HG03571 (cell line): Measurements from ENCODE around the gene UBE2G2.

Source experiments
- ATAC-seq: cut with Tn5 transposase; IDR thresholded peaks from one replicate; pipeline ENCODE4 v1.9.1; 2021; ENCODE audit not compliant: unreplicated experiment

The UBE2G2 gene

GRCh38 chr21:44791993-44792392 lies 9.6 kb downstream of the UBE2G2 start:
- ATAC-seq: no peak

GRCh38 chr21:44791246-44791645 lies 10.4 kb downstream of the UBE2G2 start:
- ATAC-seq: no peak

- no peak for ATAC-seq
Observed at GRCh38 chr21:44790368-44790767, 11.3 kb downstream of the UBE2G2 start.

- ATAC-seq: no peak
Observed at GRCh38 chr21:44789880-44790279, 11.7 kb downstream of the UBE2G2 start.

GRCh38 chr21:44785620-44786335 lies 15.8 kb downstream of the UBE2G2 start:
- no peak for ATAC-seq

- no peak for ATAC-seq
Observed at GRCh38 chr21:44784810-44785209, 16.8 kb downstream of the UBE2G2 start.

- no peak for ATAC-seq
Observed at GRCh38 chr21:44783020-44783696, 18.5 kb downstream of the UBE2G2 start.

- ATAC-seq: no peak
Observed at GRCh38 chr21:44780767-44781459, 20.7 kb downstream of the UBE2G2 start.

GRCh38 chr21:44780137-44780502 lies 21.5 kb downstream of the UBE2G2 start:
- no peak for ATAC-seq

- no peak for ATAC-seq
Observed at GRCh38 chr21:44779417-44780136, 22.0 kb downstream of the UBE2G2 start.

- ATAC-seq: no peak
Observed at GRCh38 chr21:44778983-44779382, 22.6 kb downstream of the UBE2G2 start.

- ATAC-seq: no peak
Observed at GRCh38 chr21:44778499-44778911, 23.1 kb downstream of the UBE2G2 start.

- no peak for ATAC-seq
Observed at GRCh38 chr21:44778094-44778493, 23.5 kb downstream of the UBE2G2 start.

GRCh38 chr21:44774972-44775371 lies 26.6 kb downstream of the UBE2G2 start:
- no peak for ATAC-seq

GRCh38 chr21:44773291-44773932 lies 28.2 kb downstream of the UBE2G2 start:
- ATAC-seq: no peak

- ATAC-seq: no peak
Observed at GRCh38 chr21:44771896-44772525, 29.6 kb downstream of the UBE2G2 start.

- ATAC-seq: no peak
Observed at GRCh38 chr21:44767834-44768831, 33.5 kb downstream of the UBE2G2 start.

- no peak for ATAC-seq
Observed at GRCh38 chr21:44766818-44767354, 34.7 kb downstream of the UBE2G2 start.
